BE2C (cell line): ENCODE data around the gene GUK1.

Source experiments
- DNase-seq: peaks from one replicate; pipeline ENCODE4 v3.0.0-alpha.2; 2020
- H3K27me3 ChIP-seq: fragments of 250-450 bp; sonication (Bioruptor Pico); 2 replicates; pipeline ENCODE4 v1.5.1; 2020; ENCODE audit warnings: mild to moderate bottlenecking
- H3K36me3 ChIP-seq: fragments of 250-450 bp; sonication (Bioruptor Pico); 2 replicates; pipeline ENCODE4 v1.5.1; 2020; ENCODE audit warnings: mild to moderate bottlenecking
- H3K4me1 ChIP-seq: fragments of 250-450 bp; sonication (Bioruptor Pico); 2 replicates; pipeline ENCODE4 v1.5.1; 2020
- H3K4me3 ChIP-seq: 2 replicates; pipeline ENCODE4 v1.5.1; 2011; ENCODE audit warnings: low read depth, low read length
- H3K9me3 ChIP-seq: fragments of 250-450 bp; sonication (Bioruptor Pico); 2 replicates; pipeline ENCODE4 v1.5.1; 2020
- TF ChIP-seq, protein P1 (sequence below): IDR thresholded peaks from 2 replicates; pipeline ENCODE4 v1.5.1; 2012; ENCODE audit warnings: mild to moderate bottlenecking, low read depth, low read length

Gene GUK1

DNA sequence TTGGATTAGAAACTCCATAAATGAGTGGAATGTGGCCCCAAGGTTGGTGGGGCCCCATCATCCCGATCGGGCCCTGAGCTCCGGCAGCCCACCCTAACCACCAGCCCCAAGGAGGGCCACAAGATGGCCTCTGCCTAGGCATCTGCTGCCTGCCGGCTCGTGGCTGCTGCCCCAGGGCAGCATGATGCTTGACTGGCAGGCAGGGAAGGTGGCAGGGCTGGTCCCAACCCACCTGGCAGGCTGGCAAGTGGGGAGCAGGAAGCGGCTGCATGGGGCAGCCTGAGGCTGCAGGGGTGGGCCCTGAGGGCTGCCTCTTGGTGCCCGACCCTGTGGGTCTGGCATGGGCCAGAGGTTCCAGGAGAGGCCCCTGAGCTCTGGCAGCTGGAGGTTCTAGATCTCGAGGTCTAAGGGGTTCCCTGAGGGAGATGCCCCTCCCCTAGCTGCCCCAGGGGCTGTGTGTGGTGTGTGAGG, 8.9 kb downstream of the GUK1 start:
- TF ChIP-seq, protein P1, sequence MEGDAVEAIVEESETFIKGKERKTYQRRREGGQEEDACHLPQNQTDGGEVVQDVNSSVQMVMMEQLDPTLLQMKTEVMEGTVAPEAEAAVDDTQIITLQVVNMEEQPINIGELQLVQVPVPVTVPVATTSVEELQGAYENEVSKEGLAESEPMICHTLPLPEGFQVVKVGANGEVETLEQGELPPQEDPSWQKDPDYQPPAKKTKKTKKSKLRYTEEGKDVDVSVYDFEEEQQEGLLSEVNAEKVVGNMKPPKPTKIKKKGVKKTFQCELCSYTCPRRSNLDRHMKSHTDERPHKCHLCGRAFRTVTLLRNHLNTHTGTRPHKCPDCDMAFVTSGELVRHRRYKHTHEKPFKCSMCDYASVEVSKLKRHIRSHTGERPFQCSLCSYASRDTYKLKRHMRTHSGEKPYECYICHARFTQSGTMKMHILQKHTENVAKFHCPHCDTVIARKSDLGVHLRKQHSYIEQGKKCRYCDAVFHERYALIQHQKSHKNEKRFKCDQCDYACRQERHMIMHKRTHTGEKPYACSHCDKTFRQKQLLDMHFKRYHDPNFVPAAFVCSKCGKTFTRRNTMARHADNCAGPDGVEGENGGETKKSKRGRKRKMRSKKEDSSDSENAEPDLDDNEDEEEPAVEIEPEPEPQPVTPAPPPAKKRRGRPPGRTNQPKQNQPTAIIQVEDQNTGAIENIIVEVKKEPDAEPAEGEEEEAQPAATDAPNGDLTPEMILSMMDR = no peak
- no peaks in the 10 kb centered on the region for H3K9me3 ChIP-seq
- no peaks in the 10 kb centered on the region for H3K27me3 ChIP-seq
- peaks cover 3% of the 10 kb centered on the region for H3K36me3 ChIP-seq
- peaks cover 21% of the 10 kb centered on the region for H3K4me1 ChIP-seq
- H3K4me3 ChIP-seq = no peak overlapping the region
- peak; percentile 16 for DNase-seq

DNA sequence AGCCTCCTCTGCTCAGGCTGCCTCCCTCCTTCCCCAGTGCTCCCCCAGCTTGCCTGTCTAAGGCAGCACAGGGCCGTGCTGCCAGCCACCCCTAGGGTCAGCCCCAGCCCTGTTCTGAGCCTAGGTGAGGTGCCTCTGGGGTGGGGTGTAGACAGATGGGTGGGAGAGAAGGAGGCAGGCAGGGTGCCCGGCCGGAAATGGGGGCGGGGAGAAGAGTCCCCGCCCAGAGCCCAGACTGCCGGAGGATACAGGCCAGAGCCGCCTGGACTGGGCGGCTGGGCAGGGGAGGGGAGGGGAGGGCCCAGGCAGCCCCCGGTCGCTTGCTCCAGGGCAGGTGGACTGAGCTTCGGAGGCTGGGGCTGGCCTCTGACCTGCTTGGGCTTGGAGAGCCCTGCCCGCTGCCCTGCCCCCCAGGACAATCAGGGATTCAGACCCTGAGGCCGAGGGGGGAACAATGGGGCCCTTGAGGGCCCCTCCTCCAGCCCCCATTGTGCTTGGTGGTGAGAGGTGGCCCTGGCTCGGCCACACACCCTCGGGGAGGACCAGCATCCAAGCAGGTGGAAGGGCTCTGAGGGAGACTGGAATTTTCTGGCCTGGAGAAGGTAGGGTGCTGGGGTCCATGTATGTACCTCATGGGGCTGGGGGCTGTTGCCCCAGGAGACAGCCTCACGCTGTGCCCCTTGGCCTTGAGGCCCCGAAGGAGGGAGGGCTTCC, 9.5 kb downstream of the GUK1 start, which contains the start of gene GJC2:
GJC2 (plus strand) TSS at position 525 of the 714 bp plus-strand sequence. CDS start 7,829 bp downstream, outside the sequence.
- peaks cover 21% of the 10 kb centered on the region for H3K4me1 ChIP-seq
- peaks cover 3% of the 10 kb centered on the region for H3K36me3 ChIP-seq
- H3K9me3 ChIP-seq = no peaks in the 10 kb centered on the region
- TF ChIP-seq, protein P1 = no peak
- no peaks in the 10 kb centered on the region for H3K27me3 ChIP-seq
- H3K4me3 ChIP-seq = no peak within 1 kb of the TSS
- peak; percentile 61 for DNase-seq

DNA sequence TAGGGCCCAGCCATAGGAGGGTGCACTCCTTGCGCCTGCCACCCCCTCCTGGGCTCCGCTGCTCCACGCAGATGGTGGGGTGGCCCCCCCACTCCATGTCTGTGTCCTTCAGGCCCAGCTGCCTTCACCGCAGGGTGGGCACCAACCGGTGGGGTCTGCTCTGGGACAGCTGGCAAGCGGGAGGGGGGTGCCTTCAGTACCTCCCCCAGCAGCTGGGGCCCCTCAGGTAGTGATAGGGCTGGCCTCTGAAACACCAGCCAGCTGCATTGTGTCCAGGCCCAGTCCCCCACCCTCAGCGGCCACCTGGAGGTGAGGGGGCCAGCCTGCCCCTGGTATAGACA, 10.0 kb downstream of the GUK1 start:
- DNase-seq = peak; percentile 14
- Histone ChIP-seq H3K4me1 (peaks cover 21% of the 10 kb centered on the region), H3K9me3 (no peaks in the 10 kb centered on the region), H3K36me3 (peaks cover 3% of the 10 kb centered on the region), H3K4me3 (no peak overlapping the region), H3K27me3 (no peaks in the 10 kb centered on the region)
- TF ChIP-seq, protein P1 = no peak

DNA sequence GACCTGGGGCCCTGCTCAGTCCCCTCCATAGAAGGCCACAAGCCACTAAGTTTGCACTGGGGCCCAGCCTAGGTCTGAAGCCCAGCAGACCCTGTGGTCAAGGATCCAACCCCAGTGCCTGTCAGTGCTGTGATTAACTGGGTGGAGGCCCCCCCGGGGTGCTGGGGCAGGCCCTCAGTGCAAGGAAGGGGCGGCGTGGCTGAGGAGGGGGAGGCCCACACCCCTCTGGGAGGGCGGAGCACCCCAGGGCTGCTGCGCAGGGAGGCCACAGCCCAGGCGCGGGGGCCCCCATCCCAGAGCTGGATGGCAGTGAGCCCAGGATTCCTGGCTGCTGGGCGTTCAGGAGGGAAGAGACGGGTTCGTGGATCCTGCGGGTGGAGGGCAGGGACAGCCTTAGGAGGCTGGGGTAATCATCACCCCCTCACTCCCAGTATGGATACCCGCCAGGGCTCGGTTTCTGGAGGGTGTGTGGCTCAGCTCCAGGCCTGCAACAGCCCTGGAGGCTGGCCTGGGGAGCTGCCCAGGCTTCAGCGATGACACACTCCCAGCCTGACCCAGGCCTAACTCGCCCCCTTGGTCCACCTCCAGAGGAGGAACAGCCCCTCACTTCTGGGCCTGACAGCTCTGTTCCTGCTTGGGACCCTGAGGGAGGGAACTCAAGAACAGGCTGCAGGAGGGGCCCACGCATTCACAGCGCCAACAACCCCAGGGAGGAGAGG, 10.5 kb downstream of the GUK1 start:
- Histone ChIP-seq H3K36me3 (peaks cover 3% of the 10 kb centered on the region), H3K4me3 (no peak overlapping the region), H3K27me3 (no peaks in the 10 kb centered on the region), H3K9me3 (no peaks in the 10 kb centered on the region), H3K4me1 (peaks cover 21% of the 10 kb centered on the region)
- DNase-seq = peak; percentile 36
- TF ChIP-seq, protein P1 = no peak

DNA sequence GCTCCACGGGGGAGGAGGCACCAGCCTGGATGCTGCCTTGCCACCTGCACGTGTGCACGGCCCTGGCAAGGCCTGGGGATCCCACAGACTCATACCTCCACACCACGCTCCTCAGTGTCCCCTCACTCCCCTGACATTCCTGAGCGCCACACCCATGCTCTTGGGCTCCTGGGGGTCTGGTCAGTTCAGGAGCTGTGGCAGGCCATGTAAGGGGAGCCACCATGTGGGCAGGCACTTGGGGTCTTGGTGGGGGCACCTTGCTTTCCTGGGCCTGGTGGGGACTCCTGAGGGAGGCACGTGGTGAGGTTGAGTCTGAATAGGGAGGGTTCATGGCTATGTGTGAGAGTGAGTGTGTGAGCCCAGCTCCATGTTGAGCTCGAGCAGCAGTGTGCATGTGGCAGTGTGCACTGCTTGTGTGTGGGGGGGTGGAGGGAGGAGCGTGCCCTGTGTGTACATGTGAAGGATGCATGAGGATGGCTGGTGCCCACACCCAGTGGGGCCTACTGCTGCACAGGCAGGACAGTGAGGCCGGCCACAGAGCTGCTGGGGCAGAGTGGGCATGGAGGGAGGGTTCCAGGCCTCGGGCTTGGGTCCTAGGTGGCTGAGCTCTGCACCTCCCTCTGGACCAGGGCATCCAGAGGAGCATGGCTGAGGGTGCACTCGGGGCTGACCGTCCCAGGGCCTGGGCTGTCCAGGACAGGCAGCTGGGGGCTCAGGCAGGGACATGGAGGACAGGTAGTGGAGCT, 11.3 kb downstream of the GUK1 start:
- H3K27me3 ChIP-seq = no peaks in the 10 kb centered on the region
- no peaks in the 10 kb centered on the region for H3K9me3 ChIP-seq
- TF ChIP-seq, protein P1 = no peak
- H3K4me1 ChIP-seq = peaks cover 21% of the 10 kb centered on the region
- H3K36me3 ChIP-seq = peaks cover 3% of the 10 kb centered on the region
- no peak overlapping the region for H3K4me3 ChIP-seq
- DNase-seq = peak; percentile 12
